Common myeloid progenitor, CD34-positive (primary cell): ENCODE results near the gene CSF1.
A peak's percentile ranks its signal among the peaks of the same experiment; 100 is the strongest.

Experiments used
- CTCF ChIA-PET: fragments of 350-600 bp; sonication (Branson Sonifier 250); formaldehyde crosslinking; loops from one replicate; lab custom pipeline; 2021; ENCODE audit warnings: antibody characterized with exemption; lab: Charles Lee
- POLR2A ChIA-PET: fragments of 350-600 bp; sonication (Branson Sonifier 250); formaldehyde crosslinking; loops from one replicate; lab custom pipeline; 2021; ENCODE audit warnings: antibody characterized with exemption; lab: Charles Lee
- DNase-seq, 3 donors: peaks; one replicate each; pipeline versions ENCODE4 v3.0.0 to v3.0.0-alpha.2; 2013
- H3K27ac ChIP-seq, 2 experiments: 1 replicate in 1 of 2; 2 replicates in 1 of 2; pipeline ENCODE4 v1.7.0; 2013; ENCODE audit warnings: inconsistent platforms in 2 of 2, low read length in 2 of 2, mild to moderate bottlenecking in 2 of 2, low read depth in 1 of 2, moderate library complexity in 1 of 2; ENCODE audit not compliant: severe bottlenecking in 2 of 2, insufficient read depth in 1 of 2, poor library complexity in 1 of 2
- H3K27me3 ChIP-seq, 5 experiments: replicated peaks in 2 of 5; 1 replicate in 3 of 5; 2 replicates in 2 of 5; pipeline versions ENCODE4 v1.6.1 to v1.7.0; 2013; ENCODE audit warnings: low read length in 4 of 5, mild to moderate bottlenecking in 2 of 5, moderate library complexity in 2 of 5, inconsistent platforms in 1 of 5; ENCODE audit not compliant: insufficient read depth in 5 of 5, control insufficient read depth in 4 of 5
- H3K36me3 ChIP-seq, 4 experiments: 1 replicate in 2 of 4; 2 replicates in 2 of 4; pipeline versions ENCODE4 v1.6.1 to v1.7.0; 2013; ENCODE audit warnings: low read length in 3 of 4, control low read depth in 1 of 4, mild to moderate bottlenecking in 1 of 4; ENCODE audit not compliant: control insufficient read depth in 4 of 4, insufficient read depth in 4 of 4
- H3K4me1 ChIP-seq, 4 experiments: 1 replicate in 3 of 4; 2 replicates in 1 of 4; pipeline versions ENCODE4 v1.6.1 to v1.7.1; 2013; ENCODE audit warnings: low read length in 3 of 4, mild to moderate bottlenecking in 3 of 4, control low read depth in 1 of 4, inconsistent platforms in 1 of 4, moderate library complexity in 1 of 4; ENCODE audit not compliant: control insufficient read depth in 4 of 4, insufficient read depth in 4 of 4; ENCODE audit errors: control extremely low read depth in 1 of 4
- H3K4me3 ChIP-seq, 7 experiments: 1 replicate in 4 of 7; 2 replicates in 3 of 7; pipeline versions ENCODE4 v1.5.1 to v1.7.0; 2013; ENCODE audit warnings: mild to moderate bottlenecking in 7 of 7, low read length in 6 of 7, moderate library complexity in 6 of 7, inconsistent platforms in 2 of 7, low read depth in 2 of 7, control low read depth in 1 of 7; ENCODE audit not compliant: insufficient read depth in 4 of 7, control insufficient read depth in 1 of 7; ENCODE audit errors: extremely low read depth in 1 of 7
- H3K9me3 ChIP-seq, 5 experiments: 1 replicate in 4 of 5; 2 replicates in 1 of 5; pipeline versions ENCODE4 v1.6.1 to v1.7.1; 2013; ENCODE audit warnings: low read length in 4 of 5, mild to moderate bottlenecking in 2 of 5, inconsistent platforms in 1 of 5, low read depth in 1 of 5, moderate library complexity in 1 of 5; ENCODE audit not compliant: control insufficient read depth in 4 of 5, insufficient read depth in 2 of 5; ENCODE audit errors: control extremely low read depth in 1 of 5
- WGBS: methylation state at CpG from one replicate; pipeline ENCODE4 v1.1.5; 2013; ENCODE audit not compliant: insufficient coverage; 5-methylcytosine and 5-hydroxymethylcytosine counted together

Gene CSF1

GRCh38 chr1:109889094-109889493 is 21.6 kb upstream of the CSF1 start:
- no peak for DNase-seq
- no peak overlapping the region for H3K27ac ChIP-seq
- H3K36me3 ChIP-seq, result no peaks in the 10 kb centered on the region
- POLR2A ChIA-PET, result no interaction called here
- WGBS, result 97% methylated on average over 3 of the region's 3 CpGs
- H3K4me1 ChIP-seq, result peaks cover 4 to 20% (median 13%) of the 10 kb centered on the region in 4 experiments
- H3K4me3 ChIP-seq, result no peak overlapping the region
- CTCF ChIA-PET, result interaction anchor here (1.2 kb wide), 1 partner anchor 44 kb away, joined by 3 read pairs; no protein-coding TSS in a partner anchor
- H3K27me3 ChIP-seq, result no peaks in the 10 kb centered on the region
- H3K9me3 ChIP-seq, result no peaks in the 10 kb centered on the region

- ChIA-PET POLR2A (no interaction called here), CTCF (interaction anchor here (1.4 kb wide), 1 partner anchor 113 kb away, joined by 4 read pairs; no protein-coding TSS in a partner anchor)
- DNase-seq, result no peak
- Histone ChIP-seq H3K27me3 (no peaks in the 10 kb centered on the region), H3K4me1 (peaks cover 5 to 24% (median 14%) of the 10 kb centered on the region in 4 experiments), H3K36me3 (no peaks in the 10 kb centered on the region), H3K9me3 (no peaks in the 10 kb centered on the region), H3K4me3 (no peak overlapping the region), H3K27ac (no peak overlapping the region)
- WGBS, result 100% methylated on average over 3 of the region's 5 CpGs
Observed at GRCh38 chr1:109890115-109890953, 20.3 kb upstream of the CSF1 start.

- Histone ChIP-seq H3K4me1 (peaks cover 4 to 26% (median 17%) of the 10 kb centered on the region in 4 experiments), H3K27ac (no peak overlapping the region), H3K4me3 (no peak overlapping the region), H3K36me3 (no peaks in the 10 kb centered on the region), H3K27me3 (no peaks in the 10 kb centered on the region), H3K9me3 (no peaks in the 10 kb centered on the region)
- no peak for DNase-seq
- 93% methylated on average over 6 of the region's 7 CpGs for WGBS
- ChIA-PET CTCF (interaction anchor here (0.8 to 1.9 kb wide), 5 partner anchors 10 to 86 kb away, joined by 3 to 7 read pairs (median 3); no protein-coding TSS in a partner anchor), POLR2A (no interaction called here)
Observed at GRCh38 chr1:109891930-109892329, 18.7 kb upstream of the CSF1 start.

GRCh38 chr1:109892561-109893368 is 17.9 kb upstream of the CSF1 start:
- Histone ChIP-seq H3K36me3 (no peaks in the 10 kb centered on the region), H3K27ac (no peak overlapping the region), H3K4me1 (peaks cover under 1 to 19% (median 16%) of the 10 kb centered on the region in 4 experiments), H3K9me3 (no peaks in the 10 kb centered on the region), H3K4me3 (no peak overlapping the region), H3K27me3 (no peaks in the 10 kb centered on the region)
- 98% methylated on average over 7 of the region's 10 CpGs for WGBS
- no peak for DNase-seq
- CTCF ChIA-PET, result interaction anchor here (0.8 to 1.9 kb wide), 3 partner anchors 9 to 116 kb away, joined by 3 to 7 read pairs (median 3); no protein-coding TSS in a partner anchor
- POLR2A ChIA-PET, result no interaction called here

- ChIA-PET CTCF (interaction anchor here (0.8 to 1.9 kb wide), 2 partner anchors 8 to 117 kb away, joined by 3 to 7 read pairs; no protein-coding TSS in a partner anchor), POLR2A (no interaction called here)
- peaks cover 0 to 19% (median 16%) of the 10 kb centered on the region in 4 experiments for H3K4me1 ChIP-seq
Observed at GRCh38 chr1:109893532-109894171, 17.0 kb upstream of the CSF1 start.

GRCh38 chr1:109894823-109895719 is 15.6 kb upstream of the CSF1 start:
- Histone ChIP-seq H3K36me3 (no peaks in the 10 kb centered on the region), H3K27me3 (no peaks in the 10 kb centered on the region), H3K4me1 (peaks cover 0 to 19% (median 16%) of the 10 kb centered on the region in 4 experiments), H3K27ac (no peak overlapping the region), H3K4me3 (peak overlapping the region in 1 of 7 experiments; percentile 16), H3K9me3 (no peaks in the 10 kb centered on the region)
- ChIA-PET CTCF (interaction anchor here (0.7 to 1.6 kb wide), 4 partner anchors 22 to 103 kb away, joined by 3 to 5 read pairs (median 4); partner anchors contain the start of gene AHCYL1), POLR2A (interaction anchor here (0.6 kb wide), 1 partner anchor 136 kb away, joined by 4 read pairs; no protein-coding TSS in a partner anchor)
- DNase-seq, result no peak
- WGBS, result 97% methylated on average over 7 of the region's 8 CpGs

More at GRCh38 chr1:109893532-109894171, 17.0 kb upstream of the CSF1 start:
- no peak overlapping the region for H3K27ac ChIP-seq
- H3K9me3 ChIP-seq, result no peaks in the 10 kb centered on the region
- WGBS, result 100% methylated on average over 7 of the region's 7 CpGs
- H3K27me3 ChIP-seq, result no peaks in the 10 kb centered on the region
- no peak for DNase-seq
- H3K4me3 ChIP-seq, result no peak overlapping the region
- no peaks in the 10 kb centered on the region for H3K36me3 ChIP-seq
